GM12872 (cell line): Measurements from ENCODE around the gene ZNF213.

ENCODE experiments used
- CTCF ChIP-seq: IDR thresholded peaks from 3 replicates; pipeline ENCODE4 v1.5.1; 2011; ENCODE audit warnings: low read depth, mild to moderate bottlenecking, low read length, moderate library complexity; ENCODE audit not compliant: insufficient read depth

ZNF213 gene

GRCh38 chr16:3119286-3119685 lies 15.5 kb upstream of the ZNF213 start:
- no peak for TF ChIP-seq CTCF

- TF ChIP-seq CTCF: no peak
These were observed 15.0 kb upstream of the ZNF213 start for GRCh38 chr16:3119701-3120408.

- TF ChIP-seq CTCF: no peak
These were observed 14.4 kb upstream of the ZNF213 start for GRCh38 chr16:3120435-3120834.

GRCh38 chr16:3121851-3122467 lies 12.9 kb upstream of the ZNF213 start:
- no peak for TF ChIP-seq CTCF

GRCh38 chr16:3122926-3123570 lies 11.8 kb upstream of the ZNF213 start:
- TF ChIP-seq CTCF: no peak

- 0 out of 3 replicates have a peak, but pooled peaks have one; percentile 29 for TF ChIP-seq CTCF
These were observed 10.6 kb upstream of the ZNF213 start for GRCh38 chr16:3123986-3124886.

- no peak for TF ChIP-seq CTCF
These were observed 7.1 kb upstream of the ZNF213 start for GRCh38 chr16:3127745-3128144.
